HG02623 (cell line): ENCODE data around the gene STKLD1.
"Not testable (repeated sequence)": the region's sequence is repeated elsewhere in the genome, so short reads cannot be mapped to it uniquely, and the experiment has no call there.

Experiments
- ATAC-seq: cut with Tn5 transposase; IDR thresholded peaks from one replicate; pipeline ENCODE4 v1.9.1; 2021; ENCODE audit warnings: moderate library complexity; ENCODE audit not compliant: unreplicated experiment

STKLD1 gene

DNA sequence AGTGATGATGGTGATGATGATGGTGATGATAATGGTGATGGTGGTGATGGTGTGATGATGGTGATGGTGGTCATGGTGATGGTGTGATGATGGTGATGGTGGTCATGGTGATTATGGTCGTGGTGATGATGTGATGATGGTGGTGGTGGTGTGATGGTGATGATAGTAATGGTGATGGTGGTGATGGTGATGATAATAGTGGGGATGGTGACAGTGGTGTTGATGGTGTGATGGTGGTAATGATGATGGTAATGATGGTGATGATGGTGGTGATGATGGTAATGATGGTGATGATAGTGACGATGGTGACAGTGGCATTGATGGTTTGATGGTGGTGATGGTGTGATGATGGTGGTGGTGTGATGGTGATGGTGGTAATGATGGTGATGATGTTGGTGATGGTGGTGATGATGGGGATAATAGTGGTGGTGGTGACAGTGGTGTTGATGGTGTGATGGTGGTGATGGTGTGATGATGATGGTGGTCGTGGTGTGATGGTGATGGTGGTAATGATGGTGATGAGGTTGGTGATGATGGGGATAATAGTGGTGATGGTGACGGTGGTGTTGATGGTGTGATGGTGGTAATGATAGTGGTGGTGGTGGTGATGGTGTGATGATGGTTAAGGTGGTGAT lies 6.5 kb downstream of the STKLD1 start:
- no peak for ATAC-seq

- no peak for ATAC-seq
Observed at GRCh38 chr9:133383438-133383837, 7.3 kb downstream of the STKLD1 start.

DNA sequence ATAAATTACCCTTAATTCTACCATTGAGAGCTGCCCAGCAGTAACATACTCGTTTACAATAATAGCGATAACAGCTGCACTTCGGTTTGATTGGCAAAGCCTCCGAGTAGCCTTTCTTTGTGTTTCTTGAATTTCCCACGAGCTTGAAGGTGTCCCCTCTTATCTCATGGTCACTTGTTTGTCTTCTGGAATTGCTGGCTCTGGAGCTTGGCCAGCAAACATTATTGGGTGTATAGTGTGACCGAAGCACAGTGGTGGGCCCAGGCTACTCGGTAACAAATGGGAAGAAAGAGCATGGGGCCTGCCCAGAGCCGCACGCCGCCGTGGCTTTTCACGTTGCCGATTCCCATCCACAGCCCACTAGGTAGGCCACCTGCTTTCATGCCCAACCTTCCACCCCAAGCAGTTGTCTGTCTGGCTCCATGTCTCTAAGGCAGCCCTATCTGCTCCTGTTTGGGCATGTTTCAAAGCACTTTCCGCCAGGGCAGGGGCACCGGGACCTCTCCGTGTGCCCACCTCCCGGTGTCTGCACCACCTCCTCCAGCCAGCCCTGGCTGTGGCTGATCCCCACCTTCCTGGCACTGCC lies 8.7 kb downstream of the STKLD1 start:
- ATAC-seq, result no peak

- ATAC-seq, result no peak
Observed at GRCh38 chr9:133385452-133385851, 9.3 kb downstream of the STKLD1 start.

- no peak for ATAC-seq
Observed at GRCh38 chr9:133386338-133386737, 10.2 kb downstream of the STKLD1 start.

DNA sequence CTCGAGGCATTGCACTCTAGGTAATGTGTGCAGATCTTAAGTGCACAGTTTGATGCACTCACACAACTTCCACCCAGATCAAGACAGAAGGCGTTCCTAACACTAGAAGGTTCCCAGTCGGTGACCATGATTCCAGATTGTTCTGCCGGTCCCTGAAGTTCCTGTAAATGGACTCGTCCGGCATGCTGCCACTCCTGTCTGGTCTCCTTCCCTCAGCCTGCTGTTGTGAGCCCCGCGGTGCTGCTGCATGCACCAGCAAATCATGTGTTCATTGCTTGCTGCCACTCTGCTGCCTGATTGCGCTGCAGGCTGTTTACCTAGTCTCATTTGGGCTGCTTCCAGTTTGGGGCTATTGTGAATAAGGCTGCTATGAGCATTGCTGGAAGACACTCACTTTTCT lies 11.5 kb downstream of the STKLD1 start:
- no peak for ATAC-seq

GRCh38 chr9:133389025-133389557 lies 12.9 kb downstream of the STKLD1 start:
- ATAC-seq, result no peak

- ATAC-seq, result no peak
Observed at GRCh38 chr9:133389562-133389961, 13.4 kb downstream of the STKLD1 start.

DNA sequence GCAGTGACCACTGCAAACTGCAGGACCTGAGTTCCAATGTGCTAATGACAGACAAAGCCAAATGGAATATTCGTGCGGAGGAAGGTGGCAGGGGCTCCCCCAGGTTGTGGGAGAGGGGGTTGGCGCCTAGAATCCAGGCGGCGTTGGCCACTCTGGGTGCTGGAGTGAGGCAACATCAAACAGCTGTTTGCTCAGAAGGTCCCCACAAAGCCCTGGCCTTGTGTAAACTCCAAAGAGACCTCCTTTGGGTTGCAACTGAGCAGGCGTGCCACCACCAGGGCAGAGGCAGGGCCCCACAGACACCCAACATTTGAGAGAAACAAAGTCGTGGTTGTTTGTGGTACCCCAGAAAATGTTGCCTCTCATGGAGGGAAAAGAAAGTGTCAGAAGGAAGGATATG lies 14.5 kb downstream of the STKLD1 start:
- ATAC-seq, result no peak

GRCh38 chr9:133391449-133391848 lies 15.3 kb downstream of the STKLD1 start:
- not testable (repeated sequence) for ATAC-seq

GRCh38 chr9:133392308-133392707 lies 16.1 kb downstream of the STKLD1 start:
- not testable (repeated sequence) for ATAC-seq

- ATAC-seq, result no peak
Observed at GRCh38 chr9:133393399-133393798, 17.2 kb downstream of the STKLD1 start.

DNA sequence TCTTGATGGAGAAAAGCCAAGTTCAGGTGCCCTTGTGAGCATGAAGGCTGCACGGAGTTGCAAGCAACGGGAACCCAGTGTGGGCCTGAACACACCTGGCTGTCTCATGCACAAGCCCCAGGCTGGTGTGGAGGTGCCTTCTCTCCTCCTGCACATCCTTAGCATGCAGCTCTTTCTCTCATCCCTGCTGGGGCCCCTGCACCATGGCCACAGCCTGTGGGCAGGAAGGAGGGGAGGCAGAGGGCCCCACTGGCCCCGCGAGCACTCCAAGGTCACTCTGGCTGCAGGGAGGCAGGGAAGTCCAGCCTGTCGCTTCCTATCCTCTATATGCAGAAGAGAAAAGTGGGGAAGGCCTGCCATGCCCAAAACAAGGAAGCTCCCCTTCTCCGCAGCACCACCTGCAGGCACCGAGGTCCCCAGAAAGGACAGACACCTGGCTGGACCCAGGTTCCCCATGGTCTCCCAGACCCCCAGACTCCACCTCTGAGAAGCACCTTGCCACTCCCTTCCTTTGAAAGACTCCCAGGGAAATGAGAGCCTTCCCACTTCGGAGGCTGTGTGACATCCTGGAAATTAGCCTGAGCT lies 18.6 kb downstream of the STKLD1 start:
- no peak for ATAC-seq

- no peak for ATAC-seq
Observed at GRCh38 chr9:133396952-133397351, 20.8 kb downstream of the STKLD1 start.

GRCh38 chr9:133397370-133397769 lies 21.2 kb downstream of the STKLD1 start:
- ATAC-seq, result no peak

DNA sequence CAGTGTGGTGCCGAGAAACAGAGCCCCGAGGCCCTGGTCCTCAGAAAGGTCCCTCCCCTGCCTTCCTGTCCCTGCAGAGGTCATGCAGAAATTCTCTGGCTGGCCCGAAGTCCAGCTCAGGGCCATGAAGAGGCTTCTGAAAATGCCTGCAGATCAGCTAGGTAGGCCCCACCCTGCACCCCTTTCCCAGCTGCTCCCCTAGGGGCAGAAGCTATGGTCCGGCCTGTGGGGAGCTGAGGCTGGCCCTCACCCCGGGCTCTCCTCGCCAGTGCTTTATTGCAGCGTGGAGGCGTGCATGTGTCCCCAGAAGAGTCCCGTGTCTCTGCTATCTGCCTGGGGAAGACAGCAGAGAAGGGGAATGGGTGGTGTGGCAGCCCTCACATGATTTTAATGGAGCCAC lies 21.7 kb downstream of the STKLD1 start:
- no peak for ATAC-seq

DNA sequence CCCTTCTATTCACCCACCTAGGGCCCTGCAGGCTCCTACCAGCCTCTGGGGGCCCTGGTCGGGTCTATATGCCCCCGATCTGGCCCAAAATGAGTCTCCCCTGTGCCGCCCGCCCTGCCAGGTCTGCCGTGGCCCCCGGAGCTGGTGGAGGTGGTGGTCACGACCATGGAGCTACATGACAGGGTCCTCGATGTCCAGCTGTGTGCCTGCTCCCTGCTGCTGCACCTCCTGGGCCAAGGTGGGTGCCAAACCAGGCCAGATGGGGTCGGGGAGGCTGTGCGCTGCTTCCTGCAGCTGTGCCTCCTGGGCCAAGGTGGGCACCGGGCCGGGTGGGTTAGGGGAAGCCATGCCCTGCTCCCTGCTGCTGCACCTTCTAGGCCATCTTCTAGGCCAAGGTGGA lies 24.1 kb downstream of the STKLD1 start:
- ATAC-seq, result no peak

DNA sequence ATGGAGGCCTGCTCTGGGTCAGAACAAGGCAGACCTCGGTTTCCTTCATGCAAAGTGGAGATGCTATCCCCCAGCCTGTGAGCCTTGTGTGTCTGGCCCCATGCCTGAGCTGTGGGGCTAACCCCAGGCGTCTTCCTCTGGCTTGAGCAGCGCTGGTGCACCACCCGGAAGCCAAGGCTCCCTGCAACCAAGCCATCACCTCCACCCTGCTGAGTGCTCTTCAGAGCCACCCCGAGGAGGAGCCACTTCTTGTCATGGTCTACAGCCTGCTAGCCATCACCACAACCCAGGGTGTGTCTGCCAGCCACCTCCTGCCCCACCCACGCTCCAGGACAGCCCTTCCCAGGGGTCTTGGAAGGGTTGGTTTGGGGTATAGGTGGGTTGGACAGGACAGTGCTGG lies 25.4 kb downstream of the STKLD1 start:
- no peak for ATAC-seq

DNA sequence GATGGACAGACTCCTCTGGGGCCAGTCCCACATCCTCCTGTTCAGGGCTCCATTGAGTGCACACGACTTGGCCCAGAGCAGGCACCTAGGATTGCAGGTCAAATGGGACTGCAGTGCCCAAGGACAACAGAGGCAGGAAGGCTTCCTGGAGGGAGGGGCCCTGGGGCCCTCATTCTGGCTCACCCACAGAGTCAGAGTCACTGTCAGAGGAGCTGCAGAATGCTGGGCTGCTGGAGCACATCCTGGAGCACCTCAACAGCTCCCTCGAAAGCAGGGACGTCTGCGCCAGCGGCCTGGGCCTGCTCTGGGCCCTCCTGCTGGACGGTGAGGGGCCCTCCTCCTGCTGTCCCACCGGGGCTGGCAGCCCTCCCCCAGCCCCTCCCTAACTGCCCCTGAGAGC lies 26.5 kb downstream of the STKLD1 start:
- no peak for ATAC-seq

- no peak for ATAC-seq
Observed at GRCh38 chr9:133403766-133404453, 27.7 kb downstream of the STKLD1 start.

DNA sequence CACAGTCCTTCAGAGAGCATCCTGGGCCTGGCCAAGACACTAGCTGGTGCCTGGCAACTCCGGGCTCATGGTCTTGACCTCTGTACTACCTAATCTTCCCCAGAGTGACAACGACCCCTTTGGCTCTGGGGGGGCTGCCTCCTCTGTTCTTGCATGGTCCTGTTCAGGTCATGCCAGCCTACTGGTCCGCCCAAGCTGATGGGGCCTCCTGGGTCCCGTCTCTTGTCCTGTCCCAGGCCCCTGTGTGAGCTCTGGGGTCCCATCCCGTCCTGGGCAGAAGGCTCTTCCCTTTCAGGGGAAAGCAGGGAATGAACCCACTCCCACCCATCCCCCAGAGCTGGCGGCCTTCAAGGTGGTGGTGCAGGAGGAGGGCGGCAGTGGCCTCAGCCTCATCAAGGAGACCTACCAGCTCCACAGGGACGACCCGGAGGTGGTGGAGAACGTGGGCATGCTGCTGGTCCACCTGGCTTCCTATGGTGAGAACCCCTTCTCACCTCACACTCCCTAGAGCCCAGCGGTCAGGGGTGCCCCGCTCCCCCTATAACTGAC lies 28.4 kb downstream of the STKLD1 start:
- no peak for ATAC-seq
